K562 (cell line): Measurements from ENCODE around the gene CLEC2B.

Source experiments
- EZH2 ChIP-seq: IDR thresholded peaks from 2 replicates; pipeline ENCODE4 v1.6.1; 2012; ENCODE audit warnings: low read depth, mild to moderate bottlenecking, inconsistent platforms, low read length, borderline replicate concordance
- FOXA3 ChIP-seq, 2 experiments: fragments of 450-650 bp in 1 of 2; sonication (generic) in 1 of 2; formaldehyde crosslinking; IDR thresholded peaks in 1 of 2; conservative IDR thresholded peaks in 1 of 2; 2 replicates each; pipeline versions ENCODE4 v1.4.0 to v1.8.0; 2020 to 2022; ENCODE audit warnings: mild to moderate bottlenecking in 2 of 2, missing genetic modification reagents in 1 of 2
- NR2F6 ChIP-seq: fragments of 450-650 bp; formaldehyde crosslinking; IDR thresholded peaks from 2 replicates; pipeline ENCODE4 v1.4.0; 2020; ENCODE audit warnings: mild to moderate bottlenecking
- POLR2H ChIP-seq: IDR thresholded peaks from 2 replicates; pipeline ENCODE4 v1.6.1; 2016; ENCODE audit warnings: missing genetic modification characterization, low read depth, mild to moderate bottlenecking, control low read depth, missing compliant biosample characterization, moderate library complexity
- RREB1 ChIP-seq: fragments of 250-450 bp; sonication (Bioruptor Pico); IDR thresholded peaks from 2 replicates; pipeline ENCODE4 v1.4.0; 2020
- ZNF347 ChIP-seq: fragments of 450-650 bp; formaldehyde crosslinking; IDR thresholded peaks from 2 replicates; pipeline ENCODE4 v1.4.0; 2020; ENCODE audit warnings: low read depth, mild to moderate bottlenecking, moderate library complexity

- TF ChIP-seq ZNF347 (CRISPR knock-in tag) (no peak), FOXA3 (CRISPR knock-in tag; conservative IDR thresholded peaks at IDR 0.05 in 1 of 2, IDR thresholded peaks at IDR 0.05 in 1 of 2) (no peak), NR2F6 (CRISPR knock-in tag) (no peak), POLR2H (tag) (no peak), RREB1 (CRISPR knock-in tag) (no peak), EZH2 (no peak)
These were observed 2.3 kb downstream of the CLEC2B start for GRCh38 chr12:9866860-9867269.
